Hematopoietic multipotent progenitor cell treated with erythropoietin and hydrocortisone succinate and interleukin-3 and kit ligand, for 4 days (in vitro differentiated cells): Measurements from ENCODE around the gene ABCC5.

Source experiments
- DNase-seq: peaks from one replicate; pipeline ENCODE4 v3.0.0-alpha.2; 2015

Gene ABCC5

DNA sequence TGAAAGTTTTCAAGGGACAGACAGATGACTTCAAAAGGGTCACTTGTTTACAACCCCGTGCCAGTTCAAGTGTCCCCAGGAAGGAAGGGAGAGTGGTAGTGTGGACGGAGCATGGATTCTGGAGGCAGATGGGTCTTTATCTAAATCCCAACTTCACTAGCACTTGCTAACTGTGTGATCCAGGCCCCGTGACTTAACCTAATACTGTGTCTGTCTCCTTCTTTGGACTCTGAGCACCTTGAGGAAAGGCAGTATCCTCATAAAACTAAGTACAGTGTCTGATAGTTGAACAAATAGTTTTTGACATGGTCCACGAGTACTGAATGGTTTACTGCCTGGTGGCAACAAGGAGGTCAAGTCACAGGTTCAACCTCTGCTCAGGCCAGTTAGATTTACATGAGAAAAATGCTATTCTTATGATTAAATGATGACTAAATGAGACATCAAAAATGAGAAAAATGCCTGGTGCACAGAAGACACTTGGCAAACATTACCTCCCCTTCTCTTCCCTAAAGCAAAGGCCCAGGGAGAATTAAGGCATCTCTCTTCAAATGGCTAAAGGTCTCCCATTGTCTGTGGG is 48.9 kb downstream of the ABCC5 start:
- no peak for DNase-seq

DNA sequence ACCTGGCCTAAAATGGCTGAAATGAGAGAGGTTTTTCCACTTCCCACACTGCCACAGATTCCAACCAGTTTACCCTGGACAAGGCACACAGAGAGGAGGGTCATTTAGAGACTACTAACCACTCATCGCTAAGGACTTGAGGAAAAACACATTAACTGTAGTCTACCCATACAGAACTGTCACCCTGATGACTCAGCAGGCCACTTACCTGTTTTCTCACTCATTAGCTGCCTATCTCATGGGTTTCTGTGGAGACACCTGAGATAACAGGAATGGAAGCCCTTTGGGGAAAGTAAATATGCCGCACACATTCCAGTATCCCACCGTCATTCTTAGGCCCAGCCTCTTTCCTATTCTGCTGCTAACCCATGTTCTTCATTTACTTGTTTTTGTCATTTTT is 50.0 kb downstream of the ABCC5 start:
- DNase-seq, result no peak

DNA sequence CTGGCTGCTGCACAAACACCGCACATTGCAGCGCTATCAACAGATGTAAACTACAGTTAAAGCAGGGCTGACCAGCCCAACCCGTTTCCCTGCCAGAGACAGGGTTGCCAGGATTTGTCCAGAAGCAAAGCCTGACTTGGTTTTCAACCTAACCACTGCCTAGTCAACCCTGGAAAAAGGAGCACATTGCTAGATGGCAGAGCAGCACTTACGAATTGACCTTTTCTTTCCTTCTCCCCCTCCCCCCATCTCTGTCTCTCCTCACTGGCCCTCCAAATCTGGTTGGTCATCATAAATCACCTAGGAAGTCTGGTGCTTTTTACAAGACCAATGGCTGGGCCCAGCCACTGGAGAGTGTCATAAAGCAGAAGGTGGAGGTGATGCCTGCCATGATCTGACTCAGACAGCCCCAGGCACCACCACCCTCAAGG is 51.3 kb downstream of the ABCC5 start:
- DNase-seq, result no peak

- DNase-seq, result no peak
Observed at GRCh38 chr3:183962807-183963206, 54.9 kb downstream of the ABCC5 start.

DNA sequence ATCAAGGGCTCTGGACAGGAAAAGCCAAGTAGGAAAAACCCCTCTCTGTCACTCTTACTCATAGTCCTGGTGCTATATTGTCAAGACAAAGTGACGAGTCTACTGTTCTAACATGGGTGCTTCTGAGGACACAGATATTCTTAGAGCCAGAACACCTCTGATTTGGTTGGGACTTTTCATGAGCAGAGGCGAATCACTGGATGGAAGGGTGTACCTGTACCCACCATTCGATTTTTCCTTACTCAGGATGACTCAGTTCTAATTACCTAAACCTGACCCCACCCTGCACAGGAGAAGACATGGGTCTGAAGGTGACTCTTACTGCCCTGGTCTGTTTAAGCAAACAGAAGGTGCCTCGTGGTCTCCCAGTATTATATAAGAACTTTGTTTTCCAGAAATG is 58.5 kb downstream of the ABCC5 start:
- DNase-seq, result no peak

DNA sequence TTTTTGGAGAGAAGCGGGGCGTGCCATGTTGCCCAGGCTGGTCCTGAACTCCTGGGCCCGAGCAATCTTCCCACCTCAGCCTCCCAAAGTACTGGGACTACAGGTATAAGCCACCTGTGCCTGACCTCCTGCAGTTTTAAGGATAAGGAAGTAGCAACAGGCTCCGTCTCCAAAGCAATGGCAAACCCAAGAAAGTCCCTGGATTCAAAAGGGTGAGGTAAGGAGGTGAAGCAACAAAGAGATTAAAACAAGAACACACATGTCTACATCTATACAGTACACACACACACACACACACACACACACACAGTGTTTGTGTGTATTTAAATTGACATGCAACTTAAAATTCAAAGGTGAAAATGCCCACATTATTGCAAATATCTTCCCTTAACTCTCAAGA is 58.9 kb downstream of the ABCC5 start:
- DNase-seq, result no peak

- no peak for DNase-seq
Observed at GRCh38 chr3:183958226-183958625, 59.5 kb downstream of the ABCC5 start.

GRCh38 chr3:183954875-183955274 is 62.8 kb downstream of the ABCC5 start:
- DNase-seq, result no peak

DNA sequence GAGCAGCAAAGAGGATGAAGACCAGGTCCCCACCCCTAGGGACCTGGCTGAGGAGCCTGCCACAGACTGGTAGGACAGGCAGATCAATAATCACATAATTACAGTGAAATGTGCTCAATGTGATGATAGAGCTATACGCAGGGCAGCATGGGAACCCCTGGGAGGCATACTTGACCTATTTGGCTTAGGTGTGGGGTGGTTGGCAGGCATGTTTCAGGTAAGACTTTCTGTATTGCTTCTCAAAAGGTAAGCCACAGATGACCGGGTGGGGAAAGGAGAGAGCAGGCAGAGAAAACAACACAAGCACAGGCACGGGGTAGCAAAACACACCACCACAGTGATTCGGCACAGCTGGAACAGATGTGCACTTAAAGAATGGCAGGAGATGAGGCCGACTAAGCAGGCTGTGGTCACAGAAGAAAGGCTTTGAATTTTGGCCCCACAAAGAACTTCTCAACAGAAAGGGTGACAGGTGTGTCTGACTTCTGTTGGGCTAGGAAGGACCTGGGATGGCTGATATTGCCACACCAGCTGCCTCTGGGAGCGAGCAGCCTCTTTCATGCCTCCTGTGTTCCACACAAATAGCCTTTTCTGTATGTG is 64.1 kb downstream of the ABCC5 start:
- no peak for DNase-seq

DNA sequence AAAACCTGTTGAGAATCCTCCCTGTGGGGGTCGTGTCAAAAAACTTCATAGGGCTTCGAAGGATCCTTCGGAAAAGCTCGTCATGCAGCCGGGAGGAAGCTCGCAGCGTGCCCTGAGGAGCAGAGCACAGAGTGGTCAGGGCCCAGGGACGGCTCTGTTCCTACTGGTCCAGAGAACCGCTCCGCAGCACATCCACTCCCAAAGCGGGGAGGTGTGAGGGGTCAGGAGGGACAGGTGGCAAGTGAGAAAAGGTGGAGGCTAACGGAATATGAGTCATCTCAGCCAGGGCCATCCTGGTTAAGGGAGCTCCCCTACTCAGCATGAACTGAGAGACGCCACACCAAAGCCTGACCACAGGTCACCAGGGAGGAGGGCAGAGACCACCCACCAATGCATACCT is 66.2 kb downstream of the ABCC5 start:
- DNase-seq, result no peak

DNA sequence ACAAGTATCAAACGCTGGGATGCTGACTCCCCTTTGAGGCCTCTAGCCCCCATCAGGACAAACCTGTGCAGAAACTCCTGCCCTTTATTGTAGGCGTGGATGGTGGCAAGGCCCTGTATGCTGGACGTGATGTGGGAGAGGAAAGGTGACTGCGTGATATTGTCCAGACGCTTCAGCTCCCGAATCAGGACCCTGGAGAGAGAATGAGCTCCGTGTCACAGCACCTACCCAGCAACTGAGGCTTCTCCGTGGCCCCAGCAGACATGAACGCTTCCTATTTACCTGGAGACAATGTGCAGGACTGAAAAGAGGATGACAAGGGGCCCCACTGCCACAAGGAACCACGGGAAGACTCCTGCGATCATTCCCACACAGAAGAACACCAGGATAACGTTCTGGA is 68.0 kb downstream of the ABCC5 start:
- DNase-seq, result no peak

- DNase-seq, result no peak
Observed at GRCh38 chr3:183946037-183946436, 71.6 kb downstream of the ABCC5 start.

DNA sequence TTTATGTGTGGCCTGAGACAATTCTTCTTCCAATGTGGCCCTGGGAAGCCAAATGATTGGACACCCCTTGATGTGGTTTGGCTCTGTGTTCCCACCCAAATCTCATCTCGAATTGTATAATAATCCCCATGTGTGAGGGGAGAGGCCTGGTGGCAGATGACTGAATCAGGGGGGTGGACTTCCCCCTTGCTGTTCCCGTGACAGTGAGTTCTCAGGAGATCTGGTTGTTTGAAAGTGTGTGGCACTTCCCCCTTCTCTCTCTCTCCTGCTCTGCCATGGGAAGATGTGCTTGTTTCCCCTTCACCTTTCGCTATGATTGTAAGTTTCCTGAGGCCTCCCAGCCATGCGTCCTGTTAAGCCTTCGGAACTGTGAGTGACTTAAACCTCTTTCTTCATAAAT is 72.9 kb downstream of the ABCC5 start:
- DNase-seq, result no peak

GRCh38 chr3:183943739-183944138 is 73.9 kb downstream of the ABCC5 start:
- DNase-seq, result no peak

DNA sequence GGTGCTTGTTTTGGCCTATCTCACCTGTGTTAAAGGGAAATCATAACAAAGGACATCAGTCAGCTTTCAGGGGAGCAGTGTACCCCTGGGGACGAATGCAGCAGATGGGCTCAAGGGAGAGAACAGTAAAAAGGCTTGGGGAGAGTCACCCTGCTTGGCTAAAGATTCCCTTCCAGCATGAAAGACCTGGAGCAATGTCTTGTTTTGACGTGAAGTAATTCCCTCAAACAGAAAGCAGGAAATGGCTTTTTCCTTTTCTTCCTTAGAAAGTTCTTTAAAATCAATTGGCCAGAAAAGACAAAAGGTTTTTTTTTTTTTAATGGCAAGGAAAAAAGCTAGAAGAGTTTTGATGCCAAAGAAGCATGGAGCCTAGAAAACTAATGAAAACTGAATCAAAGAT is 76.5 kb downstream of the ABCC5 start:
- DNase-seq, result no peak

DNA sequence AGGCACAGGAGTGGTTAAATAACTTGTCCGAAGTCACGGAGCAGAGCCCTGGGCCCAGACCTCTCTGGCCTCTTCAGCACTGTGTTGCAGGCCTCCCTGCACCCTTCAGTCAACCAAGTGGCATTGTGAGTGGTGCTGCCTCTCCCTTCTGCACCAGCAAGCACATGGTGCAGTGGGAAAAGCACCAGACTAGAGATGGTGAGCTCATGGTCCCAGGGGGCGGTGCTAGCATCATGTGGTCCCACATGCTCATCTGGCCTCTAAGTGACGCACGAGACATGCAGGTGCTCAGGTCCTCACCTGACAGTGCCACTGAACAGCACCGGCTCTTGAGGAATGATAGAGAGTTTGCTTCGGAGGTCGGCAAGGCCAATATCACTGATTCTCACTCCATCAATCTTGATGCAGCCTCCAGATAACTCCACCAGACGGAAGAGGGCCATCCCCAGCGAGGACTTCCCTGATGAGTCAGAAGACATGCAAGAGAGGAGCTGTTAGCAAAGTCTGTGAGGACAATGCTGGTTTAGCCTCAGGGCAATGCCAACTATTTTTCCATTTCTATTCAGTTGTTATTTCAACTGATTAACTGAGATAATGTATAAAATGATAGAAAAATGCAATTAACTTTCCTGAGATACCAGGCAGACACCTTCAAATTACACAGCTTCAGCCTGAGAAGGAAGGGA is 79.9 kb downstream of the ABCC5 start:
- no peak for DNase-seq

DNA sequence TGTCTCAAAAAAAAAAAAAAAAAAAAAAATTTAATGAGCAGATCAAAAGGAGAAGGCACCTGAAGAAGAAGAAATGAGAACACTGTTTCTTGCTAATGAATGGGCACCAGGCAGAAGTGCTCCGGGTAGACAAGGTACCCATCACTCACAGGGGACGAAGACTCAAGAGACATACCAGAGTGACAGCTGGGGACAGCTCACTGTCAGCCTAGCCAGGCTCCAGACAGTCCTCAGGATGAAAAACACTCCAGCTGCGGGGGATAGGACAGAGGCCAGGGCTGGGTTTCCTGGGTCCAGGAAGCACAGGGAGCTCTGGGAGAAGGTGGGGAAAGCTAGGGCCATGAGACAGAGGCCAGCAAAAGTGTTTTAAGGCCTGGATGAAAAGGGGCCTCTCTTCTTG is 84.5 kb downstream of the ABCC5 start:
- no peak for DNase-seq

GRCh38 chr3:183931881-183932280 is 85.8 kb downstream of the ABCC5 start:
- no peak for DNase-seq

DNA sequence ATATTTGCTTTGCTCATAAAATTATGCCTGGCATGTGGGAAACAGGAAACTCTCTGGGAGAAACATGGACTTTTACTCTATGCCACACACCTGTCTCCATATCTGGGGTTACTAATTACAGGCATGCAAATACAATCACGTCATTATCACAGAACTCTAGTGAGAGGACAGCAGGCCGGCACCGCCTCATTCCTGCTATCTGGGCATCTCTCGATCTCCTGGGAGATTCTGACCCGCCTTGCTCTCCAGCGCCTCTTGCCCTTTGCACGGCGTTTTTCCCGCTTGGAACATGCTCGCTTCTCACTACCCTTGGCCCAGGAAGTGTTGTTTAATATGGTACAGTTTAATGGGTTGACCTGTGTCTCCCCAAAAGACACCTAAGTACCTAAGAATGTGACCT is 87.6 kb downstream of the ABCC5 start:
- no peak for DNase-seq

DNA sequence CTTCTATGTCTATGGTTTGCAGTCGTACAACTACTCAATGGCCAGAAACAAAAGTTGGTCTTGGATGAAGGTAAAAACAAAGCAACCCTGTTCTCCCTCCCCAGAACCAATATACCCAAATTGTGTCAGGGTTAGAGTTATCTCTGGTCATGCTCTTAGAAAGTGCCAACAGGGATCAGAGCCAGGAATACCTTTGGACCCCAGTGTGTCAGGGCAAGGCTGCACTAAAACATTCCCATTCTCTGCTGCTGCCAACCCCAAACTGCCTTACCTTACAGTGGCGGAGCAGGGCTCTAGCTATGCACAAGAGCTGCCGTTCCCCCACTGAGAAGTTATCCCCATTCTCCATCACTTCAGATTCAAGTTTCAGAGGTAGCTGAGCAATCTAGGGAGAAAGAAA is 90.6 kb downstream of the ABCC5 start:
- no peak for DNase-seq

GRCh38 chr3:183924956-183925355 is 92.7 kb downstream of the ABCC5 start:
- no peak for DNase-seq

DNA sequence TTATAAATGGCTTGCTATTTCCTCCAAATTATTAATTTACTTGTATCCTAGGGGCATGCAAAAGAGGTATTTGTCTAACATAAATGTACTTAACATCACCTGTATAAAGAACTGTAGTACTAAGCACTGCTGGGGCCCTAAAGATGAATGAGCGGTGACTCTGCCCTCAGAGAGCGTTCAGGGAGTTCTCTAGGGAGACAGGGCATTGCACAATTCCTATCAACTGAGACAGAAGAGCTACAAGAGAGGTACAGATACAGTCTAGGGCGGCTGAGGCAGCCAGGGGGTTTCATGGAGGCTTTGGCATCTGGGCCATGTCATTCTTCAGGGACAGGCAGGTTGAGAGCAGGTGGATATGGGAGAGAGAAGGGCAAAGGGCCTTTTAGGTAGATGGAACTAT is 93.1 kb downstream of the ABCC5 start:
- no peak for DNase-seq

- no peak for DNase-seq
Observed at GRCh38 chr3:183922421-183922820, 95.3 kb downstream of the ABCC5 start.

GRCh38 chr3:183921096-183921495 is 96.6 kb downstream of the ABCC5 start:
- DNase-seq, result no peak

GRCh38 chr3:183920416-183920815 is 97.3 kb downstream of the ABCC5 start:
- no peak for DNase-seq
